Prostate gland (tissue), 2 donors: ENCODE measurements around the gene GAREM2. TPM values are rescaled to one million over a fixed set of nuclear protein-coding genes. Genes with fewer than 3 reads are reported as not detected.
A peak's percentile ranks its signal among the peaks of the same experiment; 100 is the strongest.

Experiments used
- DNase-seq: peaks from one replicate; pipeline ENCODE4 v3.0.0-alpha.2; 2019; ENCODE audit warnings: low spot score
- H3K27ac ChIP-seq, 2 donors: fragments of 200-600 bp; sonication (generic); 2 replicates each; pipeline ENCODE4 v1.5.1; 2017 to 2019
- H3K27me3 ChIP-seq: fragments of 200-600 bp; sonication (generic); replicated peaks from 2 replicates; pipeline ENCODE4 v1.5.1; 2019; ENCODE audit not compliant: insufficient read depth
- H3K36me3 ChIP-seq, 2 donors: fragments of 200-600 bp; sonication (generic); 1 replicate in 1 of 2; 2 replicates in 1 of 2; pipeline versions ENCODE4 v1.5.1 to v1.8.1; 2017 to 2019
- H3K4me1 ChIP-seq: fragments of 200-600 bp; sonication (generic); replicated peaks from 2 replicates; pipeline ENCODE4 v1.5.1; 2019
- H3K4me3 ChIP-seq, 2 donors: fragments of 200-600 bp; sonication (generic); 2 replicates each; pipeline ENCODE4 v1.5.1; 2017 to 2019
- H3K9me3 ChIP-seq: fragments of 200-600 bp; sonication (generic); 2 replicates; pipeline ENCODE4 v1.5.1; 2017
- POLR2A ChIP-seq: fragments of 450-650 bp; IDR thresholded peaks from one replicate; pipeline ENCODE4 v1.6.1; 2016; ENCODE audit warnings: antibody characterized with exemption, mild to moderate bottlenecking
- POLR2AphosphoS5 ChIP-seq: sonication (generic); formaldehyde crosslinking; IDR thresholded peaks from one replicate; pipeline ENCODE4 v1.6.1; 2017; ENCODE audit warnings: antibody characterized with exemption
- WGBS: methylation state at CpG from one replicate; pipeline ENCODE4 v1.1.5; 2018; 5-methylcytosine and 5-hydroxymethylcytosine counted together
- intact Hi-C: fragments of 100-400 bp; cut with DNase I; formaldehyde crosslinking; loops from one replicate; pipeline ENCODE4 v1.14.2; 2022
- total RNA-seq, 2 donors: library from RNA; depleted of rRNA; stranded (reverse); fragments of >200 nt; gene quantifications; one replicate each; pipeline ENCODE4 v1.1.0, GENCODE V29; 2016
- TF ChIP-seq, protein P1 (sequence below), 4 experiments: fragments of 200-600 bp in 2 of 4; fragments of 450-650 bp in 2 of 4; sonication (generic) in 2 of 4; IDR thresholded peaks; 1 replicate in 3 of 4; 2 replicates in 1 of 4; pipeline ENCODE4 v1.5.1; 2016 to 2019; ENCODE audit warnings: antibody characterized with exemption in 4 of 4, mild to moderate bottlenecking in 2 of 4, moderate library complexity in 2 of 4

GAREM2 gene
- total RNA-seq, 2 donors from 2014 or later: 3.5 TPM

DNA sequence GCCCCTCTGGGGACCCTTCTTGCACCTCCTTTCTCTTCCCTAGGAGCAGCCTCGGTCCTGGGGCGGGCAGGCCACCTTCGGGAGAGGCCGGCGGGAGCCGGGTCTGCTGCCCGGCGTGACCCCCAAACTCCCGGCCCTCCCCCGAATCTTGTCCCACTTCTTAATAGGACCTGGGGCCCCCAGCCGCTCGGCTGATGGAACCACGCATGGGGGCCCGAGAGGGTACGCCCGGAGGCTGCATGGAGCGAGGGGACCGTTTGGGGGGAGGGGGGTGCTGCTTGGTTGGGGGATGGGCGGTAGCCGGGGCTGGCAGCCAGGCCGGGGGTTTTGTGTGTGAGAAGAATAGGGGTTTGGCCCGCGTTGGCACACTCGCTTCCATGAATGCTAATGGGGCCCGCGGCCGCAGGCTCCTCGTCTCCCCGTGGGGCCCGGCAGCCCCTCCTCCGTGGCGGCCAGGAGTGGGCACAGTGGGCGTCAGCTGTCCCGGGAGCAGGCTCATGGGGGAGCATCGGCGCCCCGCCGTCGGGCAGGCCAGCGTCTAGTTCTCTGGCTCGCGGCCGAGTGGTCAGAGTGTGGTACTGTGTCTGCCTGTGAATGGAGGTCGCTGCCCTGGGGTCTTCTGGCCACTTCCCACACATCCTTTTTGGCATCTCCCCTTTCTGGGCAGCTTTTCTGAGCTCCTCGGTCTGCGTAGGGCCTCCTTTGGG, 1.0 kb downstream of the GAREM2 start:
- H3K36me3 ChIP-seq: no peaks in the 10 kb centered on the region
- intact Hi-C loops: no loop called here
- H3K4me3 ChIP-seq: peak overlapping the region; percentile 33 to 41
- no peaks in the 10 kb centered on the region for H3K27me3 ChIP-seq
- peaks cover 4% of the 10 kb centered on the region for H3K4me1 ChIP-seq
- no peak for TF ChIP-seq POLR2A
- no peak overlapping the region for H3K27ac ChIP-seq
- no peak for DNase-seq
- no peaks in the 10 kb centered on the region for H3K9me3 ChIP-seq
- 19% methylated on average over 20 of the region's 46 CpGs for WGBS

DNA sequence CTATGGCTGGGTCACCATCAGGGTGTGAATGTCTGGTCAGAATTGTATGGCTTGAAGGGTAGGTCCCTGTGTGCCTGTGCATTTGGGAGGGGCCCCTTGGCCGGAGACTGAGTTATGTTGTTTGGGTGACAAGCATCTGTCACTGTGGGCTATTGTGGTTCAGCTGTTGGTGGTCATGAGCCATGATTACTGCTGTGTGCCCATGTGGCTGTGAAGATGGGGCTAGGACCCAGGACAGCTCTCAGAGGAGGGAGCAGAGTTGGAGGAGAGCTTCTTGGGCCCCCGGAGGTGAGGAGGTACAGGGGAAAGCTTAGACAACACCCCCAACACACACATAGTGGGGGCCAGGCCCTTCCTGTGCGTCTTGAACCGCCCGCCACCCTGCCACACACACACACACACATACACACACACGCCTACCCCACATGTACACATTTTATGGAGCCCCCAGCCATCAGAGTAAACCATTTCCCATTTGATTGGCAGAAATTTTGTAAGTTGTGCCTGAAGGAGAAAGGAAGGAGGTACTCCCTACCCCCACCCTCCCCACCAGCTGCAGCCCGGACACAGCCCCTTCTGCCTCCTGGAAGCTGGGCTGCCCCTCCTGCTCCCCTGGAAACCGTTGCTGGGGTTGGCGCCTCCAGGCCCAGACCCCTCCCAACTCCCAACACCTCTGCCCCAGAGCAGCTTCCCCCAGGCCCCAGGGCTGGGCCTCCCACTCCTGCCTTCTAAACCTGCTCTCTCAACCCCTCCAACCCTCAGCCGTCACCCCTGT, 2.0 kb downstream of the GAREM2 start:
- Histone ChIP-seq H3K27ac (no peak overlapping the region), H3K4me3 (no peak overlapping the region), H3K27me3 (no peaks in the 10 kb centered on the region), H3K36me3 (no peaks in the 10 kb centered on the region), H3K9me3 (no peaks in the 10 kb centered on the region), H3K4me1 (peaks cover 4% of the 10 kb centered on the region)
- 74% methylated on average over 10 of the region's 10 CpGs for WGBS
- intact Hi-C loops: no loop called here
- DNase-seq: no peak
- TF ChIP-seq POLR2AphosphoS5 (no peak), POLR2A (no peak)
- TF ChIP-seq, protein P1, sequence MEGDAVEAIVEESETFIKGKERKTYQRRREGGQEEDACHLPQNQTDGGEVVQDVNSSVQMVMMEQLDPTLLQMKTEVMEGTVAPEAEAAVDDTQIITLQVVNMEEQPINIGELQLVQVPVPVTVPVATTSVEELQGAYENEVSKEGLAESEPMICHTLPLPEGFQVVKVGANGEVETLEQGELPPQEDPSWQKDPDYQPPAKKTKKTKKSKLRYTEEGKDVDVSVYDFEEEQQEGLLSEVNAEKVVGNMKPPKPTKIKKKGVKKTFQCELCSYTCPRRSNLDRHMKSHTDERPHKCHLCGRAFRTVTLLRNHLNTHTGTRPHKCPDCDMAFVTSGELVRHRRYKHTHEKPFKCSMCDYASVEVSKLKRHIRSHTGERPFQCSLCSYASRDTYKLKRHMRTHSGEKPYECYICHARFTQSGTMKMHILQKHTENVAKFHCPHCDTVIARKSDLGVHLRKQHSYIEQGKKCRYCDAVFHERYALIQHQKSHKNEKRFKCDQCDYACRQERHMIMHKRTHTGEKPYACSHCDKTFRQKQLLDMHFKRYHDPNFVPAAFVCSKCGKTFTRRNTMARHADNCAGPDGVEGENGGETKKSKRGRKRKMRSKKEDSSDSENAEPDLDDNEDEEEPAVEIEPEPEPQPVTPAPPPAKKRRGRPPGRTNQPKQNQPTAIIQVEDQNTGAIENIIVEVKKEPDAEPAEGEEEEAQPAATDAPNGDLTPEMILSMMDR (IDR thresholded peaks at IDR 0.05): no peak

DNA sequence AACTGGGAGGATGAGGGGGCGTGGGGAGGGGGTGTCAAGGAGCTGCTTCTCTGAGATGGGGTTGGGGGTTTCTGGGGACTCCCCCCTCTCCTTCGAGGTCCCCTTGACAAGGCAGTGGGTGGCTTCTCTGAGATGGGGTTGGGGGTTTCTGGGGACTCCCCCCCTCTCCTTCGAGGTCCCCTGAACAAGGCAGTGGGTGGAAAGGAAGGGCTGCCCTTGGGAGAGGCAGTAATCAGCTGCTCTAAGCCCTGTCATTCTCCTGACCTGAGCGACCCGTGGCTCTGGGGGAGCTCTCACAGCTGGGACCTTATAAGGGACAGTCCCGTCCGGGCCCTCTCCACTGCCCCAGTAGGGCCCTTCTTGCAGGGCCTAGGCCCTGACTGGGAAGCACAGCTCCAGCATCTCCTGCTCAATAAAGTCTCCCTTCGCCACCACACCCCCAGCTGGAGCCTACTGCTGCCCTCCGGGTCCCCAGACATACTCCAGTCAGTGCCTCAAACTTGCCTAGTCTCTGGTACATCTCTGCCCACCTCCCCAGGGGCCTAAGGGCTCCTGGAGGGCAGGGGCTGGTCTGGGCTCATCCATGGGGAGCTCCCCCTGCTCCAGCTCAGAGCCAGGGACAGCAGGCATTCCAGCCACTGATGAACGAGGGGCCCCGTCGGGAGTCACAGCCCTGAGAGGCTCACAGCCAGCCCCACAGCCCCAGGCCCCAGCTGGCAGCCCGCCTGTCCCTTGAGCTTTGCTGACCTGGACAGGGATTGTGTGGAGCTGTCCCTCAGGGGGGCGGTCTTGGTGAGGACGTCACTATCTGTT, 2.8 kb downstream of the GAREM2 start:
- Histone ChIP-seq H3K4me1 (peaks cover 4% of the 10 kb centered on the region), H3K27ac (no peak overlapping the region), H3K4me3 (no peak overlapping the region), H3K27me3 (no peaks in the 10 kb centered on the region), H3K9me3 (no peaks in the 10 kb centered on the region), H3K36me3 (no peaks in the 10 kb centered on the region)
- TF ChIP-seq POLR2AphosphoS5: no peak
- TF ChIP-seq, protein P1 (IDR thresholded peaks at IDR 0.05): no peak
- TF ChIP-seq POLR2A: no peak
- no peak for DNase-seq
- WGBS: 71% methylated on average over 15 of the region's 15 CpGs
- intact Hi-C loops: no loop called here

DNA sequence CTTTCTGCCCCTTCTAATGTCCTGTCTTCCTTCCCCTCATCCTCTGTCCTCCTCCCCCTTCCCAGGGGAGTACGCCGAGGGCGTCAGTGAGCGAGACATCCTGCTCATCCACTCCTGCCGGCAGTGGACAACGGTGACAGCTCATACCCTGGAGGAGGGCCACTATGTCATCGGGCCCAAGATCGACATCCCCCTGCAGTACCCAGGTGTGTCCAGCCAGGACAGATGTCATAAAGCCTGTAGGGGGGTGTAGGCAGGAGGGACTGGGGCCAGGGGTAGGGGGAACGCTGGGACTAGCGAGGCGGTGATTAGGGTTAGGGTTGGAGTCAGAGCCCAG, 3.4 kb downstream of the GAREM2 start:
- peaks cover 4% of the 10 kb centered on the region for H3K4me1 ChIP-seq
- intact Hi-C loops: no loop called here
- H3K27me3 ChIP-seq: no peaks in the 10 kb centered on the region
- no peak overlapping the region for H3K4me3 ChIP-seq
- TF ChIP-seq POLR2AphosphoS5: no peak
- TF ChIP-seq POLR2A: no peak
- TF ChIP-seq, protein P1 (IDR thresholded peaks at IDR 0.05): no peak
- no peaks in the 10 kb centered on the region for H3K9me3 ChIP-seq
- WGBS: 79% methylated on average over 11 of the region's 11 CpGs
- H3K27ac ChIP-seq: no peak overlapping the region
- H3K36me3 ChIP-seq: no peaks in the 10 kb centered on the region
- no peak for DNase-seq

DNA sequence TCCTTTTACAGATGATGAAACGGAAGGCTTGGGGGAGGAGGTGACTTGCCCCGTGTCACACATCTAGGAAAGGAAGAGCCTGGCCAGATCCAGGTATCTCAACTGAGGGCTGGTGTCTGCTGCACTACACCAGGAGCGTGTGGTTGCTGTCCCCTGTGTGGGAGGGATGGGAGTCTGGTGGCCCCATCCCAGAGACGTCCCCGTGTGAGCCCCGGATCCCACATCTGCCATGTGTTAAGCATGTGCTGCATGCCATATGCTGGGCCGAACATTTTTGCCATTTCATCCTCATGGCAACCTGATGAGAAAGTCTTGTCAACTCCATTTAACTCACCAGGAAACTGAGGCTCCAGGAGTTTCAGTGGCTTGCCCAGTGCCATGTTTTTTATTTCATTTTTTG, 4.2 kb downstream of the GAREM2 start:
- intact Hi-C loops: no loop called here
- Histone ChIP-seq H3K36me3 (no peaks in the 10 kb centered on the region), H3K27me3 (no peaks in the 10 kb centered on the region), H3K9me3 (no peaks in the 10 kb centered on the region), H3K4me3 (no peak overlapping the region), H3K4me1 (peaks cover 4% of the 10 kb centered on the region), H3K27ac (no peak overlapping the region)
- 93% methylated on average over 7 of the region's 7 CpGs for WGBS
- TF ChIP-seq, protein P1 (IDR thresholded peaks at IDR 0.05): no peak
- no peak for TF ChIP-seq POLR2A
- TF ChIP-seq POLR2AphosphoS5: no peak
- DNase-seq: no peak
